ENCODE results near the gene KIF16B. TPM values are rescaled to one million over a fixed set of nuclear protein-coding genes. Genes with fewer than 3 reads are reported as not detected.

The KIF16B gene
- total and polyA plus RNA-seq, 2 donors (not counting 3 experiments of a cell fraction or from before 2014, with no cell fraction given), result 2.9 to 8.8 TPM

- no peaks in the 10 kb centered on the region for H3K27me3 ChIP-seq (ENCODE audit: control insufficient read depth in 2 of 2, insufficient read depth in 2 of 2, low read length in 2 of 2)
- no peak overlapping the region for H2AFZ ChIP-seq (ENCODE audit: low read depth, low read length)
- POLR2A ChIA-PET, result no interaction called here
- intact Hi-C loops (cut with micrococcal nuclease), result no loop called here
- H3K36me3 ChIP-seq (ENCODE audit: control insufficient read depth in 2 of 2, extremely low read depth in 1 of 2, insufficient read depth in 2 of 2, low read length in 2 of 2), result no peaks in the 10 kb centered on the region
- TF ChIP-seq EZH2 (IDR thresholded peaks at IDR 0.05; ENCODE audit: borderline replicate concordance, low read depth, low read length, severe bottlenecking) (no peak), POLR2A (IDR thresholded peaks at IDR 0.05; ENCODE audit: low read depth, low read length) (no peak), GATA2 (IDR thresholded peaks at IDR 0.05; ENCODE audit: insufficient read depth, insufficient read length, low read depth, low read length) (no peak), MYC (IDR thresholded peaks at IDR 0.05; ENCODE audit: low read depth, low read length) (no peak)
- CTCF ChIA-PET, result no interaction called here
- no peak overlapping the region for H3K4me3 ChIP-seq (replicated peaks in 1 of 3; ENCODE audit: insufficient read depth in 1 of 3, low read depth in 1 of 3, low read length in 3 of 3)
- H3K4me2 ChIP-seq (ENCODE audit: insufficient read depth, low read length), result no peak overlapping the region
- H3K27ac ChIP-seq (ENCODE audit: insufficient read depth, low read depth, low read length), result no peak overlapping the region
- H3K9me3 ChIP-seq (replicated peaks; ENCODE audit: control insufficient read depth, insufficient read depth, low read length), result no peaks in the 10 kb centered on the region
- no peaks in the 10 kb centered on the region for H3K79me2 ChIP-seq (ENCODE audit: control insufficient read depth, insufficient read depth, low read length)
- no peaks in the 10 kb centered on the region for H4K20me1 ChIP-seq (replicated peaks; ENCODE audit: control insufficient read depth, extremely low read depth, insufficient read depth, low read length)
- DNase-seq (ENCODE audit: low read depth, low spot score) (no peak), FAIRE-seq (no peak)
- no TSS peak for BruUV-seq (replicated peaks)
- H3K9ac ChIP-seq (replicated peaks; ENCODE audit: extremely low read depth, insufficient read depth, low read length), result no peak overlapping the region
- dilution Hi-C loops (cut with MboI; ENCODE audit: extremely low pct_ligation_motif_present, low sequenced_read_pairs), result no loop called here
- no peaks in the 10 kb centered on the region for H3K9me1 ChIP-seq (replicated peaks; ENCODE audit: control insufficient read depth, extremely low read depth, insufficient read depth, low read length)
- H3K4me1 ChIP-seq (ENCODE audit: control insufficient read depth, extremely low read depth, insufficient read depth, low read length), result no peaks in the 10 kb centered on the region
Measured at GRCh38 chr20:16481977-16482376, 91.3 kb downstream of the KIF16B start.

DNA sequence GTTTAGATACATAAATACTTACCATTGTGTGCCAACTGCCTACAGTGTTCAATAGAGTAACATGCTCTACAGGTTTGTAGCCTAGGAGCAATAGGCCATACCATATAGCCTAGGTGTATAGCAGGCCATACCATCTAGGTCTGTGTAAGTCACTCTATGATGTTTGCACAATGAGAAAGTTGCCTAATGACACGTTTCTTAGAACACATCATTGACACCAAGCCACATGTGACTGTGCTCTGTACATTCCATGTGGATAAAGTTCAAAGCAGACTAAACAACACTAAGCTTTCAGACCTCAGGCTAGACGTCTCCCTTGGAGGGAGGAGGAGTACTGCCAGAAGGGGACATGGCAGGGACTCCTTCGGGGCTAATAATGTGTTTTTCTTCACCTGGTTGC is 93.6 kb downstream of the KIF16B start:
- no peaks in the 10 kb centered on the region for H3K9me1 ChIP-seq (replicated peaks; ENCODE audit: control insufficient read depth, extremely low read depth, insufficient read depth, low read length)
- no TSS peak for BruUV-seq (replicated peaks)
- ChIA-PET POLR2A (no interaction called here), CTCF (no interaction called here)
- no peak overlapping the region for H3K4me2 ChIP-seq (ENCODE audit: insufficient read depth, low read length)
- DNase-seq (ENCODE audit: low read depth, low spot score) (no peak), FAIRE-seq (no peak)
- intact Hi-C loops (cut with micrococcal nuclease), result loop anchor here (5.0 to 10.0 kb wide), 3 partner anchors 547 to 1215 kb away; no protein-coding TSS in a partner anchor
- H3K9me3 ChIP-seq (replicated peaks; ENCODE audit: control insufficient read depth, insufficient read depth, low read length), result no peaks in the 10 kb centered on the region
- H3K79me2 ChIP-seq (ENCODE audit: control insufficient read depth, insufficient read depth, low read length), result no peaks in the 10 kb centered on the region
- no peaks in the 10 kb centered on the region for H3K36me3 ChIP-seq (ENCODE audit: control insufficient read depth in 2 of 2, extremely low read depth in 1 of 2, insufficient read depth in 2 of 2, low read length in 2 of 2)
- no peak overlapping the region for H2AFZ ChIP-seq (ENCODE audit: low read depth, low read length)
- H3K4me1 ChIP-seq (ENCODE audit: control insufficient read depth, extremely low read depth, insufficient read depth, low read length), result no peaks in the 10 kb centered on the region
- H3K9ac ChIP-seq (replicated peaks; ENCODE audit: extremely low read depth, insufficient read depth, low read length), result no peak overlapping the region
- H4K20me1 ChIP-seq (replicated peaks; ENCODE audit: control insufficient read depth, extremely low read depth, insufficient read depth, low read length), result no peaks in the 10 kb centered on the region
- no peak for TF ChIP-seq MYC (IDR thresholded peaks at IDR 0.05; ENCODE audit: low read depth, low read length)
- TF ChIP-seq MAX (IDR thresholded peaks at IDR 0.05; ENCODE audit: insufficient read depth, insufficient read length), result no peak
- TF ChIP-seq POLR2AphosphoS5 (IDR thresholded peaks at IDR 0.05; ENCODE audit: insufficient read depth, low read depth, low read length), result no peak
- no peak for TF ChIP-seq EZH2 (IDR thresholded peaks at IDR 0.05; ENCODE audit: borderline replicate concordance, low read depth, low read length, severe bottlenecking)
- TF ChIP-seq JUN (IDR thresholded peaks at IDR 0.05; ENCODE audit: borderline replicate concordance, insufficient read depth, insufficient read length, low read depth), result no peak
- TF ChIP-seq CTCF (IDR thresholded peaks at IDR 0.05; ENCODE audit: extremely low read depth in 1 of 2, insufficient read depth in 1 of 2, low read depth in 1 of 2, low read length in 2 of 2), result no peak
- no peak for TF ChIP-seq GATA2 (IDR thresholded peaks at IDR 0.05; ENCODE audit: insufficient read depth, insufficient read length, low read depth, low read length)
- no peak for TF ChIP-seq FOS (IDR thresholded peaks at IDR 0.05; ENCODE audit: borderline replicate concordance, insufficient read depth, low read length)
- no peak for TF ChIP-seq POLR2A (IDR thresholded peaks at IDR 0.05; ENCODE audit: low read depth, low read length)
- H3K4me3 ChIP-seq (replicated peaks in 1 of 3; ENCODE audit: insufficient read depth in 1 of 3, low read depth in 1 of 3, low read length in 3 of 3), result no peak overlapping the region
- H3K27me3 ChIP-seq (ENCODE audit: control insufficient read depth in 2 of 2, insufficient read depth in 2 of 2, low read length in 2 of 2), result no peaks in the 10 kb centered on the region
- no peak overlapping the region for H3K27ac ChIP-seq (ENCODE audit: insufficient read depth, low read depth, low read length)
- dilution Hi-C loops (cut with MboI; ENCODE audit: extremely low pct_ligation_motif_present, low sequenced_read_pairs), result no loop called here
